ENCODE results near the gene CDK2AP2.
"Not testable (repeated sequence)": the region's sequence is repeated elsewhere in the genome, so short reads cannot be mapped to it uniquely, and the experiment has no call there.

The CDK2AP2 gene

GRCh38 chr11:67490727-67491065, 17.3 kb downstream of the CDK2AP2 start:
- Histone ChIP-seq H3K4me1 (ENCODE audit: control insufficient read depth in 5 of 5, insufficient read depth in 5 of 5, low read length in 5 of 5) (peaks cover 0 to 3% (median 0%) of the 10 kb centered on the region in 5 donors), H3K36me3 (ENCODE audit: control insufficient read depth in 5 of 5, insufficient read depth in 5 of 5, low read length in 5 of 5) (peaks cover 0 to 83% (median 58%) of the 10 kb centered on the region in 5 donors), H3K4me3 (ENCODE audit: low read depth in 1 of 5, low read length in 5 of 5) (no peak overlapping the region), H3K27me3 (ENCODE audit: control insufficient read depth in 5 of 5, insufficient read depth in 4 of 5, low read length in 5 of 5) (no peaks in the 10 kb centered on the region), H3K9me3 (ENCODE audit: control insufficient read depth in 5 of 5, low read length in 5 of 5) (no peaks in the 10 kb centered on the region), H3K9ac (ENCODE audit: low read length in 5 of 5) (no peak overlapping the region), H3K27ac (ENCODE audit: low read depth, low read length) (no peak overlapping the region)

DNA sequence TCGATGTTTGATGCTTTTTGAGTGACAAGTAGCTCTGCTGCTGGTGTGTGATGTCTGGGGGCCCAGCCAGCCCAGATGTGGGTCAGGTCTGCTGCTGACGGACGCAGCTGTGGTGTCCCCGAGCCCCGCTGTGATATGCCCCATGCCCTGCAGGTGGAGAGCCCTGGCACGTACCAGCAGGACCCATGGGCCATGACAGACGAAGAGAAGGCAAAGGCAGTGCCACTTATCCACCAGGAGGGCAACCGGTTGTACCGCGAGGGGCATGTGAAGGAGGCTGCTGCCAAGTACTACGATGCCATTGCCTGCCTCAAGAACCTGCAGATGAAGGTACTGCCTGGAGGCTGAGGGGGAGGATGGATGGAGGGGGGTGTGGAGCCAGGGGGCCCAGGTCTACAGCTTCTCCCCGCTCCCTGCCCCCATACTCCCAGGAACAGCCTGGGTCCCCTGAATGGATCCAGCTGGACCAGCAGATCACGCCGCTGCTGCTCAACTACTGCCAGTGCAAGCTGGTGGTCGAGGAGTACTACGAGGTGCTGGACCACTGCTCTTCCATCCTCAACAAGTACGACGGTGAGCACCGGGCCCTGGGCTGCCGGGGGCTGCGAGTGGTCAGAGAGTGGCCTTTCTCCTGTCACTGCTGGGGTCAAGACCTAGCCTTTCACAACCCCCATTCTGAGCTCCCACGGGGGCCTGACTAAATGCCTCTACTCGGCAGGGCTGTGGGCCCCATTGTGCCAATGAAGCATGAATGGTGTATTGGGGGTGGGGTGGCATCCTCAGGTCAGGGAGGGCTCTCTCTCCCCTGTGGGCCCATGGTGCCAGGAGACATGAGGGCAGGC, 17.9 kb downstream of the CDK2AP2 start:
- H3K27me3 ChIP-seq (ENCODE audit: control insufficient read depth in 5 of 5, insufficient read depth in 4 of 5, low read length in 5 of 5): no peaks in the 10 kb centered on the region
- no peak overlapping the region for H3K27ac ChIP-seq (ENCODE audit: low read depth, low read length)
- peaks cover 0 to 4% (median 0%) of the 10 kb centered on the region in 5 donors for H3K4me1 ChIP-seq (ENCODE audit: control insufficient read depth in 5 of 5, insufficient read depth in 5 of 5, low read length in 5 of 5)
- no peak overlapping the region for H3K4me3 ChIP-seq (ENCODE audit: low read depth in 1 of 5, low read length in 5 of 5)
- no peaks in the 10 kb centered on the region for H3K9me3 ChIP-seq (ENCODE audit: control insufficient read depth in 5 of 5, low read length in 5 of 5)
- no peak overlapping the region for H3K9ac ChIP-seq (ENCODE audit: low read length in 5 of 5)
- peaks cover 0 to 77% (median 53%) of the 10 kb centered on the region in 5 donors for H3K36me3 ChIP-seq (ENCODE audit: control insufficient read depth in 5 of 5, insufficient read depth in 5 of 5, low read length in 5 of 5)

DNA sequence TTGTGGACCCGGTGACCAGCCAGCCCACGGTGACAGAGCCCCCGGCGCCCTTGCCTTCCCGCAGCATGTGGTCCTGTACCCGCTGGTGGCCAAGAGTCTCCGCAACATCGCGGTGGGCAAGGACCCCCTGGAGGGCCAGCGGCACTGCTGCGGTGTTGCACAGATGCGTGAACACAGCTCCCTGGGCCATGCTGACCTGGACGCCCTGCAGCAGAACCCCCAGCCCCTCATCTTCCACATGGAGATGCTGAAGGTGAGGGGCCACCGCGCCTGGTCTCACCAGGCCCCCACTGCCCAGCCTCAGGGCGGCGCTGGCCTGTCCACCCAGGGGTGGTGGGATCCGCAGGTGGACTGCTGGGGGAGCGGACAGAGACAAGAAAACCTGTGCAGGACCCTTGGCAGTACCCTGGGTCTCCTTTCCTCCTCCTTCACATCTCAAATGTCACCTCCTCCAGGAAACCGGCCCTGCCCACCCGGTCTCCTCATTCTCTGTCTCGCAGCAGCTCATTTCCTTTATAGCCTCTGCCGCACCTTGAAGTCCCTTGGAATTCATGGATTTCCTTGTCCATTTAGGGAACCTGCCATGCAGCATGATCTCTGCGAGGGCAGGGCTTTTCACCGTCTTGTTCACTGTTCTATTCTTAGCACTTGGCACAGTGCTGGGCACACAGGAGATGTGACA, 18.6 kb downstream of the CDK2AP2 start:
- Histone ChIP-seq H3K9ac (ENCODE audit: low read length in 5 of 5) (no peak overlapping the region), H3K27me3 (ENCODE audit: control insufficient read depth in 5 of 5, insufficient read depth in 4 of 5, low read length in 5 of 5) (no peaks in the 10 kb centered on the region), H3K27ac (ENCODE audit: low read depth, low read length) (no peak overlapping the region), H3K9me3 (ENCODE audit: control insufficient read depth in 5 of 5, low read length in 5 of 5) (no peaks in the 10 kb centered on the region), H3K36me3 (ENCODE audit: control insufficient read depth in 5 of 5, insufficient read depth in 5 of 5, low read length in 5 of 5) (peaks cover 0 to 73% (median 53%) of the 10 kb centered on the region in 5 donors), H3K4me1 (ENCODE audit: control insufficient read depth in 5 of 5, insufficient read depth in 5 of 5, low read length in 5 of 5) (peaks cover 0 to 12% (median 5%) of the 10 kb centered on the region in 5 donors), H3K4me3 (ENCODE audit: low read depth in 1 of 5, low read length in 5 of 5) (no peak overlapping the region)

GRCh38 chr11:67486481-67487195, 21.3 kb downstream of the CDK2AP2 start:
- no peak overlapping the region for H3K4me3 ChIP-seq (ENCODE audit: low read depth in 1 of 5, low read length in 5 of 5)
- no peak overlapping the region for H3K27ac ChIP-seq (ENCODE audit: low read depth, low read length)
- H3K4me1 ChIP-seq (ENCODE audit: control insufficient read depth in 5 of 5, insufficient read depth in 5 of 5, low read length in 5 of 5): peaks cover 3 to 29% (median 25%) of the 10 kb centered on the region in 5 donors
- no peak overlapping the region for H3K9ac ChIP-seq (ENCODE audit: low read length in 5 of 5)
- H3K36me3 ChIP-seq (ENCODE audit: control insufficient read depth in 5 of 5, insufficient read depth in 5 of 5, low read length in 5 of 5): peaks cover 0 to 49% (median 34%) of the 10 kb centered on the region in 5 donors
- H3K27me3 ChIP-seq (ENCODE audit: control insufficient read depth in 5 of 5, insufficient read depth in 4 of 5, low read length in 5 of 5): no peaks in the 10 kb centered on the region
- no peaks in the 10 kb centered on the region for H3K9me3 ChIP-seq (ENCODE audit: control insufficient read depth in 5 of 5, low read length in 5 of 5)

GRCh38 chr11:67485873-67486361, 22.0 kb downstream of the CDK2AP2 start:
- Histone ChIP-seq H3K36me3 (ENCODE audit: control insufficient read depth in 5 of 5, insufficient read depth in 5 of 5, low read length in 5 of 5) (peaks cover 0 to 42% (median 27%) of the 10 kb centered on the region in 5 donors), H3K4me1 (ENCODE audit: control insufficient read depth in 5 of 5, insufficient read depth in 5 of 5, low read length in 5 of 5) (peaks cover 3 to 29% (median 25%) of the 10 kb centered on the region in 5 donors)
- H3K4me3 ChIP-seq (ENCODE audit: low read depth in 1 of 5, low read length in 5 of 5); H3K9ac ChIP-seq (ENCODE audit: low read length in 5 of 5); H3K27ac ChIP-seq (ENCODE audit: low read depth, low read length); H3K27me3 ChIP-seq (ENCODE audit: control insufficient read depth in 5 of 5, insufficient read depth in 4 of 5, low read length in 5 of 5); H3K9me3 ChIP-seq (ENCODE audit: control insufficient read depth in 5 of 5, low read length in 5 of 5): not testable (repeated sequence)

GRCh38 chr11:67484847-67485311, 23.1 kb downstream of the CDK2AP2 start:
- Histone ChIP-seq H3K36me3 (ENCODE audit: control insufficient read depth in 5 of 5, insufficient read depth in 5 of 5, low read length in 5 of 5) (peaks cover 0 to 32% (median 17%) of the 10 kb centered on the region in 5 donors), H3K27ac (ENCODE audit: low read depth, low read length) (no peak overlapping the region), H3K4me1 (ENCODE audit: control insufficient read depth in 5 of 5, insufficient read depth in 5 of 5, low read length in 5 of 5) (peaks cover 3 to 29% (median 25%) of the 10 kb centered on the region in 5 donors), H3K27me3 (ENCODE audit: control insufficient read depth in 5 of 5, insufficient read depth in 4 of 5, low read length in 5 of 5) (no peaks in the 10 kb centered on the region), H3K9me3 (ENCODE audit: control insufficient read depth in 5 of 5, low read length in 5 of 5) (no peaks in the 10 kb centered on the region), H3K9ac (ENCODE audit: low read length in 5 of 5) (peak overlapping the region in 3 of 5 donors; percentile 31 to 49 (median 49)), H3K4me3 (ENCODE audit: low read depth in 1 of 5, low read length in 5 of 5) (peak overlapping the region in 1 of 5 donors; percentile 5)

- Histone ChIP-seq H3K27ac (ENCODE audit: low read depth, low read length) (no peak overlapping the region), H3K9me3 (ENCODE audit: control insufficient read depth in 5 of 5, low read length in 5 of 5) (no peaks in the 10 kb centered on the region), H3K27me3 (ENCODE audit: control insufficient read depth in 5 of 5, insufficient read depth in 4 of 5, low read length in 5 of 5) (no peaks in the 10 kb centered on the region), H3K36me3 (ENCODE audit: control insufficient read depth in 5 of 5, insufficient read depth in 5 of 5, low read length in 5 of 5) (peaks cover 0 to 23% (median 9%) of the 10 kb centered on the region in 5 donors), H3K4me3 (ENCODE audit: low read depth in 1 of 5, low read length in 5 of 5) (peak overlapping the region in 4 of 5 donors; percentile 57 to 87 (median 84)), H3K4me1 (ENCODE audit: control insufficient read depth in 5 of 5, insufficient read depth in 5 of 5, low read length in 5 of 5) (peaks cover 3 to 29% (median 25%) of the 10 kb centered on the region in 5 donors), H3K9ac (ENCODE audit: low read length in 5 of 5) (peak overlapping the region in 3 of 5 donors; percentile 31 to 53 (median 49))
Measured at GRCh38 chr11:67483831-67484665, 23.9 kb downstream of the CDK2AP2 start.

- no peaks in the 10 kb centered on the region for H3K9me3 ChIP-seq (ENCODE audit: control insufficient read depth in 5 of 5, low read length in 5 of 5)
- H3K4me3 ChIP-seq (ENCODE audit: low read depth in 1 of 5, low read length in 5 of 5): peak within 1 kb of the TSS; percentile 48 to 87 (median 83)
- H3K27me3 ChIP-seq (ENCODE audit: control insufficient read depth in 5 of 5, insufficient read depth in 4 of 5, low read length in 5 of 5): no peaks in the 10 kb centered on the region
- peak within 1 kb of the TSS in 4 of 5 donors; percentile 64 to 73 (median 69) for H3K9ac ChIP-seq (ENCODE audit: low read length in 5 of 5)
- peaks cover 0 to 16% (median 9%) of the 10 kb centered on the region in 5 donors for H3K36me3 ChIP-seq (ENCODE audit: control insufficient read depth in 5 of 5, insufficient read depth in 5 of 5, low read length in 5 of 5)
- peak within 1 kb of the TSS; percentile 82 for H3K27ac ChIP-seq (ENCODE audit: low read depth, low read length)
- peaks cover 3 to 29% (median 25%) of the 10 kb centered on the region in 5 donors for H3K4me1 ChIP-seq (ENCODE audit: control insufficient read depth in 5 of 5, insufficient read depth in 5 of 5, low read length in 5 of 5)
Measured at GRCh38 chr11:67482827-67483798, 24.8 kb downstream of the CDK2AP2 start, which contains the start of gene AIP. TSS of gene AIP (plus strand) at chr11:67483026. CDS start at chr11:67483159, 133 bp downstream.
